KMS-11 (cell line): ENCODE results near the gene FRMPD4.

Source experiments
- H2AFZ ChIP-seq: fragments of 200-600 bp; sonication (generic); 2 replicates; pipeline ENCODE4 v1.6.1; 2016; ENCODE audit warnings: antibody characterized with exemption, mixed run types, low read depth
- H3K27ac ChIP-seq: fragments of 200-600 bp; sonication (generic); 2 replicates; pipeline ENCODE4 v1.6.1; 2016; ENCODE audit warnings: mild to moderate bottlenecking, mixed run types
- H3K27me3 ChIP-seq: fragments of 200-600 bp; sonication (generic); 2 replicates; pipeline ENCODE4 v1.6.1; 2017; ENCODE audit warnings: mild to moderate bottlenecking, low read depth, mixed run types, moderate library complexity; ENCODE audit not compliant: insufficient read depth
- H3K36me3 ChIP-seq: fragments of 200-600 bp; sonication (generic); 2 replicates; pipeline ENCODE4 v1.6.1; 2017; ENCODE audit warnings: mild to moderate bottlenecking, mixed run types; ENCODE audit not compliant: insufficient read depth
- H3K4me1 ChIP-seq: fragments of 200-600 bp; sonication (generic); 2 replicates; pipeline ENCODE4 v1.6.1; 2016; ENCODE audit warnings: mild to moderate bottlenecking, low read depth, mixed run types; ENCODE audit not compliant: poor library complexity, severe bottlenecking
- H3K4me2 ChIP-seq: fragments of 200-600 bp; sonication (generic); 2 replicates; pipeline ENCODE4 v1.7.0; 2016; ENCODE audit warnings: mild to moderate bottlenecking, mixed run types
- H3K4me3 ChIP-seq: fragments of 200-600 bp; sonication (generic); IDR thresholded peaks from 2 replicates; pipeline ENCODE4 v1.6.1; 2017; ENCODE audit warnings: low read depth, low read length, mixed read lengths; ENCODE audit not compliant: insufficient read depth
- H3K79me2 ChIP-seq: fragments of 200-600 bp; sonication (generic); 2 replicates; pipeline ENCODE4 v1.6.1; 2016; ENCODE audit warnings: low read depth, mixed run types; ENCODE audit not compliant: insufficient read depth
- H3K9ac ChIP-seq: fragments of 200-600 bp; sonication (generic); 2 replicates; pipeline ENCODE4 v1.6.1; 2016; ENCODE audit warnings: mild to moderate bottlenecking, mixed run types
- H4K20me1 ChIP-seq: fragments of 200-600 bp; sonication (generic); 2 replicates; pipeline ENCODE4 v1.6.1; 2016; ENCODE audit warnings: mild to moderate bottlenecking, mixed run types; ENCODE audit not compliant: insufficient read depth
- CTCF ChIP-seq: fragments of 200-600 bp; sonication (generic); conservative IDR thresholded peaks from 2 replicates; pipeline ENCODE4 v1.6.1; 2017; ENCODE audit warnings: low read depth, mild to moderate bottlenecking, antibody characterized with exemption, low read length, moderate library complexity, mixed read lengths

FRMPD4 gene

GRCh38 chrX:12648995-12649394 is 510.7 kb downstream of the FRMPD4 start:
- H4K20me1 ChIP-seq, result no peaks in the 10 kb centered on the region
- no peak for TF ChIP-seq CTCF
- H3K27me3 ChIP-seq, result no peaks in the 10 kb centered on the region
- H3K9ac ChIP-seq, result no peak overlapping the region
- no peaks in the 10 kb centered on the region for H3K36me3 ChIP-seq
- no peak overlapping the region for H3K4me2 ChIP-seq
- H3K4me3 ChIP-seq, result no peak overlapping the region
- H3K27ac ChIP-seq, result no peak overlapping the region
- no peaks in the 10 kb centered on the region for H3K79me2 ChIP-seq
- no peak overlapping the region for H2AFZ ChIP-seq
- H3K4me1 ChIP-seq, result no peaks in the 10 kb centered on the region

- no peaks in the 10 kb centered on the region for H3K79me2 ChIP-seq
Measured at GRCh38 chrX:12657433-12657832, 519.2 kb downstream of the FRMPD4 start.

GRCh38 chrX:12657881-12658280 is 519.6 kb downstream of the FRMPD4 start:
- Histone ChIP-seq H3K4me2 (no peak overlapping the region), H3K79me2 (no peaks in the 10 kb centered on the region), H4K20me1 (no peaks in the 10 kb centered on the region), H2AFZ (no peak overlapping the region), H3K27me3 (no peaks in the 10 kb centered on the region), H3K27ac (no peak overlapping the region), H3K4me3 (no peak overlapping the region), H3K9ac (no peak overlapping the region), H3K36me3 (no peaks in the 10 kb centered on the region), H3K4me1 (no peaks in the 10 kb centered on the region)
- no peak for TF ChIP-seq CTCF

More at GRCh38 chrX:12657433-12657832, 519.2 kb downstream of the FRMPD4 start:
- no peaks in the 10 kb centered on the region for H3K4me1 ChIP-seq
- no peak overlapping the region for H3K27ac ChIP-seq
- H3K4me3 ChIP-seq, result no peak overlapping the region
- no peak overlapping the region for H3K9ac ChIP-seq
- H4K20me1 ChIP-seq, result no peaks in the 10 kb centered on the region
- no peak overlapping the region for H2AFZ ChIP-seq
- no peak for TF ChIP-seq CTCF
- H3K4me2 ChIP-seq, result no peak overlapping the region
- H3K27me3 ChIP-seq, result no peaks in the 10 kb centered on the region
- H3K36me3 ChIP-seq, result no peaks in the 10 kb centered on the region

GRCh38 chrX:12661464-12661863 is 523.2 kb downstream of the FRMPD4 start:
- Histone ChIP-seq H3K27ac (no peak overlapping the region), H3K9ac (no peak overlapping the region), H3K36me3 (no peaks in the 10 kb centered on the region), H2AFZ (no peak overlapping the region), H3K4me2 (no peak overlapping the region), H3K79me2 (no peaks in the 10 kb centered on the region), H4K20me1 (no peaks in the 10 kb centered on the region), H3K4me3 (no peak overlapping the region), H3K27me3 (no peaks in the 10 kb centered on the region), H3K4me1 (no peaks in the 10 kb centered on the region)
- TF ChIP-seq CTCF, result no peak
